ENCODE measurements around the gene GRIA4.

DNA sequence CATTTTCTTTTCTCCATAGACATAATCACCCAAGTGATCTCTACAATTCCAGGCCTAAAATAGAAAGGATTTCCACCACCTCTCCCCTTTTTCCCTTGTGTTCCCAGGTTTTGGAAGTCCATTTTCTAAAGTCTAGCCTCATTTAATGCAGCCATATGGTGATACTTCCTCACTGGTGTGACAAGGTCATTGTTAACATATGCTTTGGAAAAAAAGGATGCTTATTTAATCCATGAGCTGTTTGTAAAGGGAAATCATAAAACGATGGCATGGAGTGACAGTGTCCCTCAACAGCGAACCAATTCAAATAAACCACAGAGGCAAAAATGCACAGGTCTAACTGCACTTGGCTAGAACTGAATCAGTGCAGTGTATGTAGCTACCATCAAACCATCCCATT lies 26.6 kb downstream of the GRIA4 start:
- TF ChIP-seq, protein P1, sequence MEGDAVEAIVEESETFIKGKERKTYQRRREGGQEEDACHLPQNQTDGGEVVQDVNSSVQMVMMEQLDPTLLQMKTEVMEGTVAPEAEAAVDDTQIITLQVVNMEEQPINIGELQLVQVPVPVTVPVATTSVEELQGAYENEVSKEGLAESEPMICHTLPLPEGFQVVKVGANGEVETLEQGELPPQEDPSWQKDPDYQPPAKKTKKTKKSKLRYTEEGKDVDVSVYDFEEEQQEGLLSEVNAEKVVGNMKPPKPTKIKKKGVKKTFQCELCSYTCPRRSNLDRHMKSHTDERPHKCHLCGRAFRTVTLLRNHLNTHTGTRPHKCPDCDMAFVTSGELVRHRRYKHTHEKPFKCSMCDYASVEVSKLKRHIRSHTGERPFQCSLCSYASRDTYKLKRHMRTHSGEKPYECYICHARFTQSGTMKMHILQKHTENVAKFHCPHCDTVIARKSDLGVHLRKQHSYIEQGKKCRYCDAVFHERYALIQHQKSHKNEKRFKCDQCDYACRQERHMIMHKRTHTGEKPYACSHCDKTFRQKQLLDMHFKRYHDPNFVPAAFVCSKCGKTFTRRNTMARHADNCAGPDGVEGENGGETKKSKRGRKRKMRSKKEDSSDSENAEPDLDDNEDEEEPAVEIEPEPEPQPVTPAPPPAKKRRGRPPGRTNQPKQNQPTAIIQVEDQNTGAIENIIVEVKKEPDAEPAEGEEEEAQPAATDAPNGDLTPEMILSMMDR (IDR thresholded peaks at IDR 0.05; ENCODE audit: poor library complexity): no peak
- TF ChIP-seq EZH2 (IDR thresholded peaks at IDR 0.05; ENCODE audit: borderline replicate concordance): no peak
